Activated naive CD8-positive, alpha-beta T cell treated with anti-CD3 and anti-CD28 coated beads, Interleukin-2, amount 10 ng/mL, durations not matched to agents 7 days and 5 days (primary cell): ENCODE measurements around the gene D2HGDH. TPM values are rescaled to one million over a fixed set of nuclear protein-coding genes. Genes with fewer than 3 reads are reported as not detected.
A peak's percentile ranks its signal among the peaks of the same experiment; 100 is the strongest.

Source experiments
- ATAC-seq: fragments of 150-1000 bp; cut with Tn5 transposase; one replicate; pipeline ENCODE4 v1.10.0; 2021; ENCODE audit warnings: low read depth, moderate library complexity
- POLR2A ChIA-PET: fragments of 350-600 bp; sonication (Branson Sonifier 250); formaldehyde crosslinking; loops from one replicate; lab custom pipeline; 2021; ENCODE audit warnings: antibody characterized with exemption; lab: Charles Lee
- DNase-seq: peaks from one replicate; pipeline ENCODE4 v3.0.0; 2021
- H3K27ac Mint-ChIP-seq: one replicate; pipeline ENCODE4 v1.8.0; 2022; ENCODE audit warnings: mild to moderate bottlenecking, mixed read lengths
- H3K27me3 Mint-ChIP-seq: one replicate; pipeline ENCODE4 v1.8.0; 2022; ENCODE audit warnings: mild to moderate bottlenecking, moderate library complexity, mixed read lengths
- H3K36me3 Mint-ChIP-seq: one replicate; pipeline ENCODE4 v1.8.0; 2021; ENCODE audit warnings: mild to moderate bottlenecking, mixed read lengths
- H3K4me1 Mint-ChIP-seq: one replicate; pipeline ENCODE4 v1.8.0; 2021; ENCODE audit warnings: mixed read lengths
- H3K4me3 Mint-ChIP-seq: one replicate; pipeline ENCODE4 v1.8.0; 2022; ENCODE audit warnings: mild to moderate bottlenecking, moderate library complexity, mixed read lengths
- H3K9me3 Mint-ChIP-seq: one replicate; pipeline ENCODE4 v1.8.0; 2021; ENCODE audit warnings: mixed read lengths
- total RNA-seq, 2 experiments: library from RNA; stranded (reverse); gene quantifications; one replicate each; pipeline ENCODE4 v1.2.3, GENCODE V29; 2021

The D2HGDH gene
- total RNA-seq, 2 experiments from 2014 or later, result 44.2 to 46.2 TPM

DNA sequence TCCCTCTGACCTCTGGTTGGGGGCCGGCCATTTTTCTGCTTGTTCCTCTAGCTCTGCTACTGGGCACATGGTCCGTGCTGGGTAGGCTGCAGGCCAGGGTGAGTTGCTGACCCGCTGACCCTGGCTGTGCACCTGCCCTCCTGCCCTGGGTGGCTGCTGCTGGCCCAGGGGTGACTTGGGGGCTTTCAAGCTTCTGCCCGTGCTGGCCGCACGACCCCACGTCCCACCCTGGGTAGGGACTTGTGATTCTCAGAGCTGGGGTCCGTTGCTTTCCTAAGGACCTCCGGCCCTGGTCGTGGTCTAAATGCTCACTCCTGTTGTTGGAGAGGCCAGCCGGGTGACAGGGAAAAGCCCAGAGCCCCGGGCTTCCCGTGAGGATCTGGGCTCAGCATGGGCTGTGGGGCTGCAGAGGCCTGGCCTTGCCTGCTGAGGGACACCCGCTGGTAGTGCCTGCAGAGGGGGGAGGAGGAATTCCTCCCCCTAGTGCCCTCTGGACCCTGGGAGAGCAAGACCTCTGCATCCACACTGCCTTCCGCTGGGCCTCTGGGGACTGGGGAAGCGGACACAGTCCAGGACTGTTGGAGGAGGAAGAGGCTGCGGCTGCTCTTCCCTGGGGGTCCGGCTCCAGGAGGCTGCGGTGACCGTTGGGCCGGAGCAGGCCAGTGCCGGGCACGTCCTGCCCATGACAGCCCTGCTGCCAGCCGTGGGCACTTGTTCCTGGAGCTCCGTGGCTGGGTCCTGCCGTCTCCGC, 35.9 kb downstream of the D2HGDH start:
- no peaks in the 10 kb centered on the region for H3K9me3 Mint-ChIP-seq
- POLR2A ChIA-PET, result no interaction called here
- ATAC-seq (no peak), DNase-seq (no peak)
- no peaks in the 10 kb centered on the region for H3K36me3 Mint-ChIP-seq
- peaks cover 5% of the 10 kb centered on the region for H3K4me1 Mint-ChIP-seq
- no peaks in the 10 kb centered on the region for H3K27me3 Mint-ChIP-seq
- H3K27ac Mint-ChIP-seq, result no peak overlapping the region
- no peak overlapping the region for H3K4me3 Mint-ChIP-seq

DNA sequence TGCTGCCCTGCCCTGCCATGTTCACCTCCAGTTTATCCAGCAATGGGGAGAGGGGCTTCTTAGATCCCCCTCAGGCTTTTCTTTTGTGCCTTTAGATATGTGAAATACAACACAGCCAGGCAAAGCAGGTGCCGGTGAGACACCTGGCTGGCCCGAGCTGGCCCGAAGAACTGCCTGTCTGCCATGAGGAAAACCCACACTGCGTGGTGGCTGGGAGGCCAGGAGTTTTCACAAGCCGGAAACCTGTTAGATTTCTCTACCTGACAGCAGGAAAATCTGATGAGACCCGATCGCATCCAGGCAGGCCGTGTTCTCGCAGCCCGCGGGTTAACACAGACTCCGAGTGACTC, 36.5 kb downstream of the D2HGDH start:
- POLR2A ChIA-PET, result no interaction called here
- Mint-ChIP-seq H3K27me3 (no peaks in the 10 kb centered on the region), H3K36me3 (no peaks in the 10 kb centered on the region), H3K27ac (no peak overlapping the region), H3K9me3 (no peaks in the 10 kb centered on the region), H3K4me1 (peaks cover 5% of the 10 kb centered on the region), H3K4me3 (no peak overlapping the region)
- DNase-seq, result no peak
- ATAC-seq, result no peak

DNA sequence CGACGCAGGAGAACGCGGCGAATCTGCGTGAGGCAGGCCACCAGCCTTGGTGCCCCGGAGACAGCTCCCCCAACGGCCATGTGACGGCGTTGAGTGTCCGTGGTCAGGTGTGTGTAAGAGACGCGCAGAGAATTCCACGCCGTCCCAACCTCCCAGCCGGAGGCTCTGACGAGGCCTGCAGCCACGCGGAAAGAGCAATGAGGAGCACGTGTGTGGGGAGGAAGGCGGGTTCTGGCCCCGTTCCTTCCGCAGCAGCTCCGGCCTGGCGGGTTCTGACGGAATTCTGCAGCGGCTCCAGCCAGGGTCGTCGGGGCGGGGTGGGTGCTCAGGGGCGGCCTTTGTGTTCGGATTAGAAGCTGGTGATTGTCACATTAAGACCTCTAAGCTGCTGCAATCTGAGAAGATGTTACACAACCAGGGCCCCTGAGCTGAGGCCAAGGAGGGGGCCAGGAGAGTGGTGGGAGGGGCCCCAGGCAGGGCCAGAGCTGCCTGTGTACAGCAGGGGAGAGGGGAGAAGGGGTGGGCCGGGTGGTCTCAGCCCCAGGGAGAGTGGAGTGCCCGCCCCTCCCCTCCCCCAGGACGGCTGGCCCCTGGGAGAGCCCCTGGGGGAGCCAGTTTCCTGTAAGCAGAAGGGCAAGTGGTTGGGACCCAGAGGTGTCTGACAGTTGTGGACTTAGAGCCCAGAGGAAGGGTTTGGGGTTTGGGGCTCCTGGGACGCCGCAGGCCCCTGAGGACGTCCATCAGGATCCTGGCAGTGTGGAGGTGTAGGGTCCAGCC, 37.0 kb downstream of the D2HGDH start:
- Mint-ChIP-seq H3K36me3 (no peaks in the 10 kb centered on the region), H3K9me3 (no peaks in the 10 kb centered on the region), H3K4me3 (peak overlapping the region; percentile 65), H3K27me3 (no peaks in the 10 kb centered on the region), H3K4me1 (peaks cover 5% of the 10 kb centered on the region), H3K27ac (peak overlapping the region; percentile 82)
- ATAC-seq (peak; percentile 35), DNase-seq (peak; percentile 32)
- POLR2A ChIA-PET, result no interaction called here

DNA sequence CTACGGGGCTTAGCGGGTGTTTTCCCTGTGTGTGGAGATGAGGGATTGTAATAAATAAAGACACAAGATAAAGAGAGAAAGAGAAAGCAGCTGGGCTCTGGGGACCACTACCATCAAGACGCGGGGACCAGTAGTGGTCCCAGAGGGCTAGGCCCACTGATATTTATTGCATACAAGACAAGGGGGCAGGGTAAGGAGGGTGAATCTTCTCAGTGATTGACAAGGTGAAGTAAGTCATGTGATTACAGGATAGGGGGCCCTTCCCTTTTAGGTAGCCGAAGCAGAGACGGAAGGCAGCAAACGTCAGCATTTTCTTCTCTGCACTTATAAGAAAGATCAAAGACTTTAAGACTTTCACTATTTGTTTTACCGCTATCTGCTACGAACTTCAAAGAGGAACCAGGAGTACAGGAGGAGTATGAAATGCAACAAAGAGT, 37.7 kb downstream of the D2HGDH start:
- ATAC-seq, result no peak
- no peak for DNase-seq
- Mint-ChIP-seq H3K9me3 (no peaks in the 10 kb centered on the region), H3K4me1 (peaks cover 5% of the 10 kb centered on the region), H3K4me3 (peak overlapping the region; percentile 65), H3K27ac (peak overlapping the region; percentile 82), H3K36me3 (no peaks in the 10 kb centered on the region), H3K27me3 (no peaks in the 10 kb centered on the region)
- POLR2A ChIA-PET, result no interaction called here

DNA sequence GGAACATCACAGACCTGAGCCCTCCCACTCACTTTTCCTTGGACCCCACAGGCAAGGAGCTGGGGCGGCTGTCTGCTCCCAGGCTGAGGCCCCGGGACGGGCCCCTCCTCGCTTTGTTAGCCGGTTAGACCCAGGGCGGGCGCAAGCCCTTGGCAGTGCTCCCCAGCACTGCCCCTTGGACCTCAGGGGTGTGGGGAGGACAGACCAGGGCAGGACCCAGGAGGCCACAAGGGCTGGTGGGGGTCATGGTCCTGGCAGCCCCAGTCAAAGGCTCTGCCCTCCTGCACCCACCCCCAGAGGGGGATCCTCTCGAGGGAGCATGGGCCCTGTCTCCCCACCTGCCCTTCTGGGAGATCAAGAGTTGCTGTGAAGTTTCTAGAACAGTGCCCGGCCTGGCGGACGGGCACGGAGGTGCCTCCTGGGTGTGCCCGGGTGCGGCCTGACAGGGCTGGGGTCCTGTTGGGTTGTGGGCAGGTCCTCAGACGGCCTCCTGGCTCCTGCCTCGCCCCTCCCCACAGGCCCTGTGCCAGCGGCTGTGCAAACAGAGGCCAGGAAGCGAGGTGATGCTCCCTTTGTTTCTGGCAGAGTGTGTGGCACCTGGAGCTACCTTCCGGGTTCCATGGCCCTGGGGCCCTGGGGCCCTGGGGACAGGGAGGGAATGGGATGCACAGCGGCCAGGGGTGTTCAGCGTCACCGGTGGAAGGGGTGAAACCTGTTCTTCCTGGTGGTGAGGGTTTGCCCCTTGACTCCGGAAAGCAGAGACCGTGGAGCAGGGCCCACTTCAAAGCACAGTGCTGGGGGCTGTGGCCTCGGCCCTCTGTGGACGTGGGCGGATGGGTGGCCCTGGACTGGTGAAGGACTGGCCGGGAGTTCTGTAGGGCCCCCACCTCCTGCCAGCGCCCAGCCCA, 39.3 kb downstream of the D2HGDH start:
- Mint-ChIP-seq H3K27me3 (no peaks in the 10 kb centered on the region), H3K4me1 (peaks cover 5% of the 10 kb centered on the region), H3K27ac (no peak overlapping the region), H3K36me3 (no peaks in the 10 kb centered on the region), H3K4me3 (no peak overlapping the region), H3K9me3 (no peaks in the 10 kb centered on the region)
- ATAC-seq (no peak), DNase-seq (peak; percentile 35)
- POLR2A ChIA-PET, result no interaction called here

DNA sequence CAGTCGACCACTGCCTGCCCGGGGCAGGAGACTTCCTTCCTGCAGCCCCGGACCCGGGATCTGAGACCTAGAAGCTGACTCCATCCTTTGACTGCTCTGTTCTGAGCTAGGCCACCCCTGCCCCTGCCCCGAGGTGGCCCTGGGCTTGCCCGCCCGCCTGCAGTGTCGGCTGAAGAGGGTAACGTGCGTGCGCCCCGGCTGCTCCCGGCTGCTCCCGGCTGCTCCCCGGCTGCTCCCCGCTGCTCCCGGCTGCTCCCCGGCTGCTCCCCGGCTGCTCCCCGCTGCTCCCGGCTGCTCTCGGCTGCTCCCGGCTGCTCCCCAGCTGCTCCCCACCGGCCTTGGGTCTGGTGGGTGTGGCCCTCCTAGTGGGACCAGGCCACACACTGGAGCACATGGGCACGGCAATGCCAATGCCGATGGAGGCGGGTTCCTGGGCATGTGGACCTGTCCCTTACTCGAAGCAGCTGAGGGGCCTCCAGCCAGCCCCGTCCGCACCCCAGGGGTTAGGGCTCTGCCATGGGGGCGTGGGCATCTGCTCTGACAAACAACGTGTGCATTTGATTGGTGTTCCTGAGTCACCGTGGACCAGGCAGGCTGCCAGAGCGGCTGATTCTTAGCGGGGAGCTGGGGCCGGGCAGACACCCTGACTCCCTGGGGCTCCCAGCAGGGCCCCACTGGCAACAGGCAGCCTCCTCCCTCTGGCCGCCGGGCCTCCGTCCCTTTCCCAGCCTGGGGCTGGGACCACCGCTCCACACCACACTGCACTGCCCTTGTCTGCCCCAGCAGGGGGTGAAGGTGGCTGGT, 40.2 kb downstream of the D2HGDH start:
- ATAC-seq (no peak), DNase-seq (no peak)
- Mint-ChIP-seq H3K4me3 (no peak overlapping the region), H3K9me3 (no peaks in the 10 kb centered on the region), H3K27ac (no peak overlapping the region), H3K36me3 (no peaks in the 10 kb centered on the region), H3K27me3 (no peaks in the 10 kb centered on the region), H3K4me1 (peaks cover 5% of the 10 kb centered on the region)
- POLR2A ChIA-PET, result no interaction called here

DNA sequence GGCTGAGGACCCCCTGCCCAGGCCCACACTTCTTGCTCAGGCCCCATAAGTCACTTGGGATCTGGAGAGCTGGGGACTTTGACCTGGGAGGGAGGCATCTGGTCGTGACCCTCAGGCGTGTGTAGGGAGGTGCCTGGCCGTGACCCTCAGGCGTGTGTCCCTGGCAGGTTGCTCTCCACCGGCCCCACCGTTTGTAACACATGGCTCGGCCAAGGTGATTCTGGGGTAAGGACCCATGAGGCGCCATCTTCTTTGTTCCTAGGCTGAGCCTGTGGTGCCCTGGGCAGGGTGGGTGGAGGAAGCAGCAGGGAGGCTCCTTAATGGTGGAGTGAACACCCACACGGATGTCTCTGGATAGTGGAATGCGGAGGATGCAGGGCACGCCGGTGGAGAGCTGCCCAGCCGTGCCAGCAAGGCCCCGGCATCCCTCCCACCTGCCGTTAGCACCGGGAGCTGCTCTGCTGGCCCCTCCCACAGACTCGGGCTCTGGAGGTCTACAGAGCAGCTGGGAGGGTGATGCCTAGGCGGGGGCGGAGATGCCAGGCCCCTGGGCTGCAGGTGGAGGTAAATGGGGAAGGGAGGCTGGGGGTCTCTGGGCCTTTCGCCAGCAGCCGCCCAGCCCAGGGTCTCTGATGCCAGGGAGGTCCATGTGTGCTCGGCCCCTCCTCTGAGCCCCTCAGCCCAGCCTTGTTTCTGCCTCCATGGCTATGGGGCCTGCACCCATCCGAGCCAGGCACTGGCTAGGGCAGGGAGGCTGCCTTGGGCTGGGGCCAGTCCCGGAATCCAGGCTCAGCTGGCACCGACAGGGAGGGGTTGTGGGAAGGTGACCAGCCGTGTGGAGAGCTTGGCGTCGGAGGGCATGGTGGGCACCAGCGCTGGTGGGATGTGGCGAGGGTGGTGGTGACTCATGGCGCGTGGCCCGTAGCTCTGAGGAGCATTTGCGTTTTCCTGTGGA, 41.1 kb downstream of the D2HGDH start:
- POLR2A ChIA-PET, result interaction anchor here (0.7 kb wide), 1 partner anchor 41 kb away, joined by 3 read pairs; the partner anchor contains the start of gene D2HGDH
- DNase-seq (no peak), ATAC-seq (no peak)
- Mint-ChIP-seq H3K4me3 (no peak overlapping the region), H3K27me3 (no peaks in the 10 kb centered on the region), H3K4me1 (peaks cover 5% of the 10 kb centered on the region), H3K27ac (no peak overlapping the region), H3K36me3 (no peaks in the 10 kb centered on the region), H3K9me3 (no peaks in the 10 kb centered on the region)

DNA sequence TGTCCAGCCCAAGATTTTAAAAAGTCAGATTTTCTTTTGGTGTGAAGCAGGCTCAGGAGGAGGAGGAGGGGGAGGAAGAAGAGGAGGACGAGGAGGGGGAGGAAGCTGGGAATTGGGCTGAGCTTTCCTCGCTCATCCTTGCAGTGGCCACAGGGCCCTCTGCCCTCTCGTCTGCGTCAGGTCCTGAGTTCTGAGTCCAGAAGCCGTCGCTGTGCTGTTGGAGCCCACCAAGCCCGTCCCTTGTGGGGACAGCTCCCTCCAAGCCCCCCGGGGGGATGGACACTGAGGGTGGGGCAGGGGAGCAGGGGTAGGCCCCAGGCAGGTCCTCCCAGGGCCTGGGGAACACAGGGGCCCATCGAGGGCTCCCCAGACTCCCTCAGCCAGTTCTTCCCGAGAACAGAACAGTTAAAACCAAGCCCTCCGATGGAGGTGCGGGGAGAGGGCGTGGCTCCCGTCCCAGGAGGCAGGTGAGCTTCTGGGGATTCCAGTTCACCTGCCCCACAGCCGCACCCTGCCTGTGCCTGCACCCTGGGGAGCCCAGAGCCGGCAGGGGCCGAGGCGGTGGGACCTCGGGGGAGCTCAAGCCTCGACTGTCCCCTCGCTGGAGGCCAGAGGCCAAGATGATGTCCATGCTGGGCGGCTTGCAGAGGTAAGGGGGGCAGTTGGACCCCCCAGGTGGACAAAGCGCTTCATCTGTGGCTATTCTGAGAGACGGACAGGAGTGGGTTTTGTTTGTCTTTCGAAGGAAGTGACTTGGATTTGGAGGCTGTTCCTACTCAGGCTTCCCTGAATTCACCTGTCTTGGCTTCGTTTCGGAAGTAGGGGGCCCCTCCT, 42.1 kb downstream of the D2HGDH start, which contains the start of gene GAL3ST2:
GAL3ST2 (plus strand) TSS at position 487 of the 834 bp plus-strand sequence; CDS start at position 621, 134 bp downstream.
- Mint-ChIP-seq H3K4me3 (no peak within 1 kb of the TSS), H3K27me3 (peaks cover 2% of the 10 kb centered on the region), H3K36me3 (no peaks in the 10 kb centered on the region), H3K9me3 (peaks cover 4% of the 10 kb centered on the region), H3K27ac (no peak within 1 kb of the TSS), H3K4me1 (peaks cover 5% of the 10 kb centered on the region)
- POLR2A ChIA-PET, result no interaction called here
- ATAC-seq (no peak), DNase-seq (no peak)

DNA sequence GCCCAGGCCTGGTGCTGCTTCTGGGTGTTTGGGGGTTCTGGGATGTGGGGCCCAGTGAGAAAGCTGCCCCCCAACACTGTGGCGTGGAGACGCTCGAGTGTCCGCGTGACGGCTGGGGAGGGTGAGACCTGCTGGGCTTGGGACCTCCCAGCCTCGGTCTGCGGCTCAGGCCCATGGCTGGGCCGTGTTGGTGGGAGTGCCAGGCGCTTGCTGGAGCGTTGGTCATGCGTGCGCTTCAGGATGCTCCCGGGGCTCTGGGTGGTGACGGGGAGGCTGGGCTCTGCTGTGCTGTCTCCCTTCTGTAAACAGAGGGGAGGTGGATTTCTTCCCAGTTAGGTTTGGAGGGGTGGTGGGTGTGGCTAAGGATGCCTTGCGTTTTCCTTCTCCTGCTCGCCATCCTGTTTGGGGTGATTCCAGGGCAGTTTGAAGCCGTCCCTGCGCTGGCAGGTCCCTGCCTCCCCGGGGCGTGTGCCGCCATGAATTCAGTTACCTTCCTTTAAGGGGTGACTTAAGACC, 42.8 kb downstream of the D2HGDH start:
- no peaks in the 10 kb centered on the region for H3K36me3 Mint-ChIP-seq
- POLR2A ChIA-PET, result no interaction called here
- H3K4me3 Mint-ChIP-seq, result no peak overlapping the region
- DNase-seq (no peak), ATAC-seq (no peak)
- no peak overlapping the region for H3K27ac Mint-ChIP-seq
- peaks cover 4% of the 10 kb centered on the region for H3K9me3 Mint-ChIP-seq
- H3K27me3 Mint-ChIP-seq, result peaks cover 2% of the 10 kb centered on the region
- peaks cover under 1% of the 10 kb centered on the region for H3K4me1 Mint-ChIP-seq

DNA sequence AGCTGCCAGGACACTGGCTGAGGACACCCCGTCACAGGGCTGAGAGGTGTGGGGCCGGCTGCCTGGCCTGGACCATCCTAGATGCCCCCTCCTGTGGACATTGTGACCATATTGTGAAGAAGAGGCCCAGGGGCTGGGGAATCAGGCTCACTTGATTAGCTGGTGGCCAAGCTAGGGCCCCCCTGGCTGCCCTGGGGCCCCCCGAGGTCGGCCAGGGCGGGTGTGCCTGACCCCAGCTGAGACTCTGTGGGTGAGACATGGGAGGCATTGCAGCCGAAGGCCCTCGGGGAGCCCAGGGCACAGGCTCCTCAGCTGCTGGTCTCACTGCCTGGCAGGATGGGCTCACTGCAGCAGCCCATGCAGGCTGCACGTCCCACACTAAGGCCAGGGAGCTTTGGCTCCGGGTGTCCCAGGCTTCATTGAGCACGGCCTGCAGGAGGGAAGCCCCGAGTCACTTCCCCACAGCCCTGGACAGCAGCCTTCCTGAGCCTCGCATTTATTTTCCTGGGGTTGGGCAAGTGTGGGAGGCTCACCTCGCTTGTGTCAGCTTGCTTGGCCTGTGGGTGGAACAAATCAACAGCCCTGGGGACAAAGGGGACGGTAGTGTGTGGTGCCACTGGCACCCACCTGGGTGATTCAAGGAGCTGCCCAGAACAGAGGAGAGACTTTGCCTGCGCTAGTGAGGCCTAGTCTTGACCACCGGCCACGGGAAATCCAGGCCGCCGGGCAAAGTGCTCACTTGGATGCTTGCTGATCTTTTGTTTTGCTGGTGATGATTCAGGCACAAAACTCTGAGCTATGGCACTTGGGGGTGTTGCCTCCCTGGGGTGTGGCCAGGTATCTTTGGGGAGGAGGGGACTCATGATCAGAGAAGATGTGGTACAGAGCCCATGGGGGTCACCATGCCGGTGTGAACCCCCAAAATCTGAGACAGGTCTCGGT, 43.5 kb downstream of the D2HGDH start:
- Mint-ChIP-seq H3K36me3 (no peaks in the 10 kb centered on the region), H3K27ac (no peak overlapping the region), H3K4me1 (no peaks in the 10 kb centered on the region), H3K4me3 (no peak overlapping the region), H3K9me3 (peaks cover 5% of the 10 kb centered on the region), H3K27me3 (peaks cover 2% of the 10 kb centered on the region)
- ATAC-seq (no peak), DNase-seq (no peak)
- POLR2A ChIA-PET, result no interaction called here
